Erythroblast (primary cell): ENCODE results near the gene THSD8.

ENCODE experiments used
- GATA1 ChIP-seq: IDR thresholded peaks from 2 replicates; pipeline ENCODE4 v1.6.1; 2011; ENCODE audit warnings: low read depth, mild to moderate bottlenecking, control low read depth, low read length, moderate library complexity
- POLR2A ChIP-seq: IDR thresholded peaks from 2 replicates; pipeline ENCODE4 v1.6.1; 2011; ENCODE audit warnings: mild to moderate bottlenecking, low read length

GRCh38 chr19:12790628-12791344 lies 11.1 kb upstream of the THSD8 start:
- TF ChIP-seq POLR2A (no peak), GATA1 (no peak)
